Dermis blood vessel endothelial cell (primary cell): ENCODE results near the gene SYCE1L. TPM values are rescaled to one million over a fixed set of nuclear protein-coding genes. Genes with fewer than 3 reads are reported as not detected.

ENCODE experiments used
- total RNA-seq: library from RNA; depleted of rRNA; stranded (reverse); fragments of >200 nt; gene quantifications from 2 replicates; pipeline ENCODE4 v1.2.3, GENCODE V29; 2014

The SYCE1L gene
- total RNA-seq, 1 donor from 2014 or later: 3.4 TPM

Other genes starting within 250 kb of the SYCE1L start
- 11.1 and 14.8 TPM in 2 replicates for gene MON1B, start 8.2 kb upstream of the SYCE1L start, total RNA-seq
- gene ADAMTS18, start 235.6 kb downstream of the SYCE1L start, total RNA-seq: 64.5 and 89.3 TPM in 2 replicates